ENCODE measurements around the gene UBE2Q1. TPM values are rescaled to one million over a fixed set of nuclear protein-coding genes. Genes with fewer than 3 reads are reported as not detected.

The UBE2Q1 gene
- total RNA-seq, 1 experiment from 2014 or later: 70.9 TPM

DNA sequence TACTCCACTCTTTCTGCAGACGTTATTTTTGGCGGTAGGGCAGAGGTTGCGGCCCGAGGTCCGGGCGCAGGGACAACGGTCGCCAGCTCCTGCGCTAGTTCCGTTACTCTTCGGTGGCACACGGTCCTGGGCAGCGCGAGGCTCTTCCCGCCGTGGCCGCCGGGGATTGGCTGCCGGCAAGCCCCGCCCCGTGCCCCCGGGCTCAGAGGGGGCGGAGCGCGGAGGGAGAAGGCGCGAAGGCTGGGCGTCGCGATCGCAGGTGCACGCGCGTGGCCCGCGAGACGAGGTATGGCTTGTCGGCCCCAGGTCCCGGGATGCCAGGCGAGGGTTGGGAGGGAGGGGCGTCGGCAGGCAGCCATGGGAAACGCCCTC lies 55.7 kb downstream of the UBE2Q1 start:
- no peak overlapping the region for H3K27ac ChIP-seq (ENCODE audit: low read depth, low read length)
- no peaks in the 10 kb centered on the region for H3K79me2 ChIP-seq (ENCODE audit: insufficient read depth, low read length)
- H3K4me2 ChIP-seq (ENCODE audit: low read length): no peak overlapping the region
- no peaks in the 10 kb centered on the region for H3K9me2 ChIP-seq (ENCODE audit: insufficient read depth)
- ATAC-seq (no peak), DNase-seq (ENCODE audit: low read depth, low spot score) (no peak)
- no peaks in the 10 kb centered on the region for H3K9me3 ChIP-seq (ENCODE audit: control insufficient read depth in 1 of 2, insufficient read depth in 1 of 2, low read depth in 1 of 2, low read length in 2 of 2)
- intact Hi-C loops (cut with micrococcal nuclease): no loop called here
- no peaks in the 10 kb centered on the region for H3K36me3 ChIP-seq (ENCODE audit: control insufficient read depth in 1 of 2, insufficient read depth in 2 of 2, low read length in 2 of 2)
- H3K27me3 ChIP-seq (ENCODE audit: insufficient read depth, low read length): no peaks in the 10 kb centered on the region
- H2AFZ ChIP-seq (ENCODE audit: low read depth, low read length, poor library complexity, severe bottlenecking): no peak overlapping the region
- TF ChIP-seq ZNF274 (IDR thresholded peaks at IDR 0.05; ENCODE audit: low read depth, low read length) (no peak), SRF (IDR thresholded peaks at IDR 0.05; ENCODE audit: low read depth) (no peak), POLR2A (IDR thresholded peaks at IDR 0.05; ENCODE audit: borderline replicate concordance, extremely low read depth, insufficient read depth, insufficient read length) (no peak), POLR2AphosphoS5 (IDR thresholded peaks at IDR 0.05; ENCODE audit: low read depth, low read length) (no peak), EZH2 (IDR thresholded peaks at IDR 0.05) (no peak), JUND (IDR thresholded peaks at IDR 0.05) (no peak), YY1 (IDR thresholded peaks at IDR 0.05; ENCODE audit: extremely low read depth, insufficient replicate concordance, low read depth, low read length) (no peak), RAD21 (IDR thresholded peaks at IDR 0.05; ENCODE audit: low read depth) (no peak), EGR1 (IDR thresholded peaks at IDR 0.05; ENCODE audit: low read depth) (no peak), FOSL1 (IDR thresholded peaks at IDR 0.05; ENCODE audit: low read depth) (no peak)
- TF ChIP-seq, protein P1, sequence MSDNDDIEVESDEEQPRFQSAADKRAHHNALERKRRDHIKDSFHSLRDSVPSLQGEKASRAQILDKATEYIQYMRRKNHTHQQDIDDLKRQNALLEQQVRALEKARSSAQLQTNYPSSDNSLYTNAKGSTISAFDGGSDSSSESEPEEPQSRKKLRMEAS (IDR thresholded peaks at IDR 0.05): no peak
- BruUV-seq (replicated peaks): no TSS peak
- no peak overlapping the region for H3K4me3 ChIP-seq (replicated peaks in 1 of 2; ENCODE audit: low read depth in 1 of 2, low read length in 2 of 2)
- ChIA-PET POLR2A (no interaction called here), CTCF (no interaction called here), RAD21 (ENCODE audit: low non-redundant PET in 1 of 2, low total read pairs in 2 of 2, uncharacterized antibody in 2 of 2, unreplicated experiment in 2 of 2) (interaction anchor here in 1 of 2 experiments (0.7 kb wide), 1 partner anchor 169 kb away, joined by 4 read pairs; no protein-coding TSS in a partner anchor)
- H3K4me1 ChIP-seq (ENCODE audit: control insufficient read depth in 1 of 2, insufficient read depth in 2 of 2, low read length in 2 of 2): peaks cover 0 to 7% of the 10 kb centered on the region in 2 experiments; a peak in 2 of 4 replicates
- no peak overlapping the region for H3K9ac ChIP-seq (ENCODE audit: low read length)
- no peaks in the 10 kb centered on the region for H4K20me1 ChIP-seq (ENCODE audit: insufficient read depth)

DNA sequence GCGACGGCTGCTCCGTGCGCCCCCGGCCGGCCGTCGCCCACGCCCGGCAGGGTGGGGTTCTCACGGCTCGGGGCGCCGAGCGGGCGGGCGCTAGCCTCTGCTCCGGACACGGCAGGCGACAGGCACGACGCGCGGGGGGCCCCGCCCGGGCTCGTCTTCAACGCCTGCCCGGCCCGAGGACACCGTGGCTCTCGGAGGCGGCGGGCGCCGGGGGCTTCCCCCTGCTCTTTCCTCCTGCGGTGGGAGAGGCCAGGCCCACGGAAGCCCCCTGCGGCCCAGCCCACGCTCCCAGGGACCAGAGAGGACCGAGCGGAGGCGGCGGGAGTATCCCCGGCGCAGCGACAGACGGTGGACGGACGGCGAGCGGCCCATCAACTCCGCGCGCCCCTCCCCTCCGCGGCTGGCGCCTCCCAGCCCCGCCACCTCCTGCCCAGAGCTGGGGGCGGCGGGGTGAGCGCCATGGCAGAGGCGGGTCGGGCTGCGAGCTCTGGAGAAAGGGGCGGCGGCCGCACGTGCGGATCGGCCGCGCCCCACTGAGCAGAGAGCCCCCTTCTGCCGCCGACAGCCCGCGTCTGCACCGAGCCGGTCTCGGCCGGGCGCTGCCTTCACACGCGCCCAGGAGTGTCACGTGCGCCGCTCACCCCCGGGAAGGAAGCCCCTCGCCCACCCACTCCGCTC lies 56.3 kb downstream of the UBE2Q1 start, which contains the start of the genes SHE and TDRD10:
SHE (minus strand) TSS at position 347 of the 678 bp plus-strand sequence. CDS start 386 bp downstream, outside the sequence.
TDRD10 (plus strand) TSS at position 154 of the 678 bp plus-strand sequence. CDS start 4,685 bp downstream, outside the sequence.
- Histone ChIP-seq H3K4me2 (ENCODE audit: low read length) (no peak within 1 kb of the TSS), H3K79me2 (ENCODE audit: insufficient read depth, low read length) (no peaks in the 10 kb centered on the region), H3K4me3 (replicated peaks in 1 of 2; ENCODE audit: low read depth in 1 of 2, low read length in 2 of 2) (no peak within 1 kb of the TSS), H3K27ac (ENCODE audit: low read depth, low read length) (no peak within 1 kb of the TSS), H2AFZ (ENCODE audit: low read depth, low read length, poor library complexity, severe bottlenecking) (no peak within 1 kb of the TSS), H3K9me3 (ENCODE audit: control insufficient read depth in 1 of 2, insufficient read depth in 1 of 2, low read depth in 1 of 2, low read length in 2 of 2) (no peaks in the 10 kb centered on the region), H3K9ac (ENCODE audit: low read length) (no peak within 1 kb of the TSS), H3K4me1 (ENCODE audit: control insufficient read depth in 1 of 2, insufficient read depth in 2 of 2, low read length in 2 of 2) (peaks cover 0 to 7% of the 10 kb centered on the region in 2 experiments; a peak in 2 of 4 replicates), H4K20me1 (ENCODE audit: insufficient read depth) (no peaks in the 10 kb centered on the region), H3K27me3 (ENCODE audit: insufficient read depth, low read length) (no peaks in the 10 kb centered on the region), H3K9me2 (ENCODE audit: insufficient read depth) (no peaks in the 10 kb centered on the region), H3K36me3 (ENCODE audit: control insufficient read depth in 1 of 2, insufficient read depth in 2 of 2, low read length in 2 of 2) (no peaks in the 10 kb centered on the region)
- ATAC-seq: no peak
- POLR2A ChIA-PET: no interaction called here
- CTCF ChIA-PET: no interaction called here
- DNase-seq (ENCODE audit: low read depth, low spot score): no peak
- intact Hi-C loops (cut with micrococcal nuclease): no loop called here
- RAD21 ChIA-PET (ENCODE audit: low non-redundant PET in 1 of 2, low total read pairs in 2 of 2, uncharacterized antibody in 2 of 2, unreplicated experiment in 2 of 2): interaction anchor here in 1 of 2 experiments (0.7 kb wide), 1 partner anchor 170 kb away, joined by 4 read pairs; no protein-coding TSS in a partner anchor
- TF ChIP-seq TCF7L2 (IDR thresholded peaks at IDR 0.05; ENCODE audit: borderline replicate concordance, extremely low read depth, insufficient read depth, insufficient read length) (no peak), POLR2AphosphoS5 (IDR thresholded peaks at IDR 0.05; ENCODE audit: low read depth, low read length) (no peak), CEBPB (IDR thresholded peaks at IDR 0.05; ENCODE audit: low read depth) (no peak), ELF1 (IDR thresholded peaks at IDR 0.05; ENCODE audit: borderline replicate concordance, low read depth) (no peak)
- TF ChIP-seq, protein P2, sequence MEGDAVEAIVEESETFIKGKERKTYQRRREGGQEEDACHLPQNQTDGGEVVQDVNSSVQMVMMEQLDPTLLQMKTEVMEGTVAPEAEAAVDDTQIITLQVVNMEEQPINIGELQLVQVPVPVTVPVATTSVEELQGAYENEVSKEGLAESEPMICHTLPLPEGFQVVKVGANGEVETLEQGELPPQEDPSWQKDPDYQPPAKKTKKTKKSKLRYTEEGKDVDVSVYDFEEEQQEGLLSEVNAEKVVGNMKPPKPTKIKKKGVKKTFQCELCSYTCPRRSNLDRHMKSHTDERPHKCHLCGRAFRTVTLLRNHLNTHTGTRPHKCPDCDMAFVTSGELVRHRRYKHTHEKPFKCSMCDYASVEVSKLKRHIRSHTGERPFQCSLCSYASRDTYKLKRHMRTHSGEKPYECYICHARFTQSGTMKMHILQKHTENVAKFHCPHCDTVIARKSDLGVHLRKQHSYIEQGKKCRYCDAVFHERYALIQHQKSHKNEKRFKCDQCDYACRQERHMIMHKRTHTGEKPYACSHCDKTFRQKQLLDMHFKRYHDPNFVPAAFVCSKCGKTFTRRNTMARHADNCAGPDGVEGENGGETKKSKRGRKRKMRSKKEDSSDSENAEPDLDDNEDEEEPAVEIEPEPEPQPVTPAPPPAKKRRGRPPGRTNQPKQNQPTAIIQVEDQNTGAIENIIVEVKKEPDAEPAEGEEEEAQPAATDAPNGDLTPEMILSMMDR (IDR thresholded peaks at IDR 0.05 in 2 of 3, conservative IDR thresholded peaks at IDR 0.05 in 1 of 3; ENCODE audit: borderline replicate concordance in 1 of 3, insufficient read depth in 1 of 3, low read depth in 2 of 3, low read length in 2 of 3): no peak
- BruUV-seq (replicated peaks): no TSS peak
